Stimulated activated CD8-positive, alpha-beta memory T cell treated with anti-CD3 and anti-CD28 coated beads, Interleukin-2, amount 100 ng/mL, for 1 hour (primary cell): ENCODE results near the gene HSPA14.
A peak's percentile ranks its signal among the peaks of the same experiment; 100 is the strongest.
"Not testable (repeated sequence)": the region's sequence is repeated elsewhere in the genome, so short reads cannot be mapped to it uniquely, and the experiment has no call there.

Source experiments
- DNase-seq, 2 donors: peaks; one replicate each; pipeline ENCODE4 v3.0.0-alpha.2; 2020; ENCODE audit warnings: low read depth in 2 of 2

Gene HSPA14

DNA sequence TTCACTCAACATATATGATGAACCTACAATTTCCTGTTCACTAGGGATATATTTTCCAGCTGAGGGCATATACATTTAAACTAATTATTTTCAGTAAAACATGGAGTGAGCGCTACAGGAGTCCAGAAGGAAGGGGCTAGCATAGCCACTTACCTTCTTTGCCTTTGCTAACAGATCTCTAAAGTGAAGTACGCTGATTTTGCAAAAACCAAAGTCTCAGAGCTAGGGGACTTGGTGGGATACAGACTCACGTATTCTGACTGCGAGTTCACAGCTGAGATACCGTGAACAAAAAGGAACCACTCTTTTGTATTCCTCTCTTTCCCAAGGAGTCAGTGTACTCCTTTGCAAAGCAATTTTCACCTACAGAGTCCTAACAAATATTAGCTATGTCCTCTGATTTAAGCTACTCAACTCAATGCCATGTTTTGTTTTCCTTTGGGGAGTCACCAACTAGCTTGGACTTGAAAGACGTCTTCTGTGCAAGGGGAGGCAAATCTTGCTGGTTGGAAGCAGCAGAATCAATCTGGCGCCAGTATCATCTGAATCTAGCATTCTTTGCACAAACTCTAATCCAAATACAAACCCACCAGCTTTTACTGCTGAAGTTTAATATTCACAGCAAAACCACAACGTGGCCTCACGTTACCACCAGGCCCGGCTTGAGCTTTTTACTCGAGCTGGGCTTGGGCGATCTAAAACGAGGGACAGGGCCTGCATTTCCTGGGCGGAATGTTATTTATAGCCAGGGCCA lies 926 bp upstream of the HSPA14 start:
- DNase-seq = no peak

- no peak for DNase-seq
Observed at GRCh38 chr10:14838582-14839304, 637 bp downstream of the HSPA14 start.

DNA sequence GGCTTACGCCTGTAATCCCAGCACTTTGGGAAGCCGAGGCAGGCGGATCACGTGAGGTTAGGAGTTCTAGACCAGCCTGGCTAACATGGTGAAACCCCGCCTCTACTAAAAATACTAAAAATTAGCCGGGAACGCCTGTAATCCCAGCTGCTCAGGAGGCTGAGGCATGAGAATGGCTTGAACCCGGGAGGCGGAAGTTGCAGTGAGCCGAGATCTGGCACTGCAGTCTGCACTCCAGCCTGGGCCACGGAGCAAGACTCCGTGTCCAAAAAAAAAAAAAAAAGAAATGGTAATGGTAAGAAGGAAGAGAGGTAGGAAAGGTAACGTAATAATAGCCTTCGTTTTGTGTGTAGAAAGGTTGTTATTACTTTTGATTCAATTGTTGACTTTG lies 1.2 kb downstream of the HSPA14 start:
- no peak for DNase-seq

- no peak for DNase-seq
Observed at GRCh38 chr10:14840178-14840577, 2.1 kb downstream of the HSPA14 start.

DNA sequence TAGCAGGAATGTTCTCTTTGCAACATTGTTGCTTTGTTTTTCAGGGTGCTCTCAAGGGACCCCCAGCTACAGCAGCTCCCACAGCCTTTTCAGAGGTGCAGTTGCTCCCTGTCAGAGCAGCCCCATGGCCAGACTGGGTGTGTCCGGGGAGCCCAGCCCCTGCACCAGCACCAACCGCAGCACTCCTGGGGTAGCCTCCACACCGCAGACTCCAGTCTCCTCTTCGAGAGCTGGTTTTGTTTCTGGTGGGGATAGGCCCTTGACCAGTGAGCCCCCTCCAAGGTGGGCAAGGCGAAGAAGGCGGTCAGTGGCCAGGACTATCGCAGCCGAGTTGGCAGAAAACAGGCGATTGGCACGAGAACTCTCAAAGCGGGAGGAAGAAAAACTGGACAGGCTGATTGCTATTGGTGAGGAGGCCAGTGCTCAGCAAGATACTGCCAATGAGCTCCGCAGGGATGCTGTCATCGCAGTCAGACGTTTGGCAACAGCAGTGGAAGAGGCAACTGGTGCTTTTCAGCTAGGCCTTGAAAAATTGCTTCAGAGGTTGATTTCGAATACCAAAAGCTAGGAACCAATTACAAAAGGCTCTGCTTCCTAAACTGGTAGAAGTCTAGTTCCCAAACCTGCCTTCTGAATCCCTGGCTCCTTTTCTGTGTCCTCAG lies 5.4 kb downstream of the HSPA14 start:
- DNase-seq = no peak

GRCh38 chr10:14844948-14845347 lies 6.8 kb downstream of the HSPA14 start:
- DNase-seq = no peak

DNA sequence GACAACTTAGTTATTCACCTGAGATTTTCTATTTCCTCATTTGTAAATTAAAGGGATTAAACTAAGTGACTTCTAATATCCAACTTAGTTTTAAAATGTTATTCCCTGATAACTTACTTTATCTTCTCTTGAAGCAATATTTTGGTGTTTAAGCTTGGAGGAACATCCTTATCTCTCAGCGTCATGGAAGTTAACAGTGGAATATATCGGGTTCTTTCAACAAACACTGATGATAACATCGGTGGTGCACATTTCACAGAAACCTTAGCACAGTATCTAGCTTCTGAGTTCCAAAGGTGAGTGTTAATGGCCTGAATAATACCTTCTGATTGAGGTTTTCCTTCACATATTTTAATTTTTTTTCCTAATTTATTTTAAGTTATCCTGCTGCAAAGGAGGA lies 14.1 kb downstream of the HSPA14 start:
- DNase-seq = no peak

DNA sequence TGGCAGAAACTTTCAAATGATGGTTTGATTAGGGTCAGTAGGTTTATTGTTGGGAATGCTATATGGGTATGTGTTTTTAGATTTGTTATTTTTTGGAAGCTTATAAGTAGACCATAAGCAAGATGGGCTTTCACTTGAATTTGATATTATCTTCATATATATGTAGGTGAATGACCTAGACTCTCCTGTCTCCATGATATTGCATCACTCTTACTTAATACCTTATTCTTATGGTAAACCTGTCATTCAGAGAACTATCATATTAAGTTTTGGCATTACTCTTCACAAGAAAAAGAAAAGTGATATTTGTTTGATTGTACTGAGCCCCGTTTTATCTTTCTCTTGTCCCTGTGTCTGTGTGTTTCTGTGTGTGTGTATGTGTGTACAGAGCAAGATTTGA lies 17.3 kb downstream of the HSPA14 start:
- no peak for DNase-seq

GRCh38 chr10:14858338-14858960 lies 20.3 kb downstream of the HSPA14 start:
- DNase-seq = no peak

DNA sequence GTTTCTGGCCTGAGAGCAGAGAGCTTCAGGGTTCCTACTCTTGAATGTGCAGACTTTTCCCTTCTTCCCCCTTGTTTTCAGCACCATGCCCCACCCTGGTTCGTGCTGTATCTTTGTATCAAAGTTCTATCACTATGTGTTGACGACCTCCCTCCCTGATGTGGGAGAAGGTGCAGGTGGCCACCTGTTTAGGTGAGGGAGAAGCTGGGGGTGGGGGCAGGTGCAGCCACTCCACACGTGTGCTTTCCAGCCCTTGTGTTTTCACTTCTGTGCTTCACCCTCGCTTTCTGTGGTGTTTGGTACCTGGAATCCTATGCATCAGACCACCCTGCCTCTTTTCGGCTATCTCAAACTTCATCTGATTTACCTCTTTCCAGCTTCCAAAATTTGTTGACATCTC lies 20.9 kb downstream of the HSPA14 start:
- no peak for DNase-seq

DNA sequence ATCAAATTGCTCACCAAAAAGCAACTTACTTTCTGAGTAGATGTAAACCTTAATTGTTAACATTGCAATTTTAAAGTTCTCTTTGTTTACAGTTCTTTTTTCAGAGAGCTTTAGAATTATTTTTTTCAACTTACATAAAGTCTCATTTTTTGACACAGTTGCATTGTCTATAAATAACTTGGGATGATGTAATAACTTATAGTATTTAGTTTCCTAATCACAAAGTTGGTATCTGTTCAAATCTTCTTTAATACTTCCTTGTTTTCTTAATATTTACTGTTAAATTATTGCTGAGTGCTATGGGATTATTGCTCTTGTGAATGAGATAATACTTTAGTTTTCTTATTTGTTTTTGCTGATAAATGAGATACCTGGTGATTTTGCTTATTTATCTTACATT lies 21.7 kb downstream of the HSPA14 start:
- no peak for DNase-seq

- DNase-seq = no peak
Observed at GRCh38 chr10:14860791-14861190, 22.7 kb downstream of the HSPA14 start.

DNA sequence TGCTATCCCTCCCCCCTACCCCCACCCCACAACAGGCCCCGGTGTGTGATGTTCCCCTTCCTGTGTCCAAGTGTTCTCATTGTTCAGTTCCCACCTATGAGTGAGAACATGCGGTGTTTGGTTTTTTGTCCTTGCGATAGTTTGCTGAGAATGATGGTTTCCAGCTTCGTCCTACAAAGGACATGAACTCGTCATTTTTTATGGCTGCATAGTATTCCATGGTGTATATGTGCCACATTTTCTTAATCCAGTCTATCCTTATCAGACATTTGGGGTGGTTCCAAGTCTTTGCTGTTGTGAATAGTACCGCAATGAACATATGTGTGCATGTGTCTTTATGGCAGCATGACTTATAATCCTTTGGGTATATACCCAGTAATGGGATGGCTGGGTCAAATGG lies 26.4 kb downstream of the HSPA14 start:
- DNase-seq = not testable (repeated sequence)

DNA sequence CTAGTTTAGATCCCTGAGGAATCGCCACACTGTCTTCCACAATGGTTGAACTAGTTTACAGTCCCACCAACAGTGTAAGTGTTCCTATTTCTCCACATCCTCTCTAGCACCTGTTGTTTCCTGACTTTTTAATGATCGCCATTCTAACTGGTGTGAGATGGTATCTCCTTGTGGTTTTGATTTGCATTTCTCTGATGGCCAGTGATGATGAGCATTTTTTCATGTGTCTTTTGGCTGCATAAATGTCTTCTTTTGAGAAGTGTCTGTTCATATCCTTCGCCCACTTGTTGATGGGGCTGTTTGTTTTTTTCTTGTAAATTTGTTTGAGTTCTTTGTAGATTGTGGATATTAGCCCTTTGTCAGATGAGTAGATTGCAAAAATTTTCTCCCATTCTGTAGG lies 26.8 kb downstream of the HSPA14 start:
- DNase-seq = not testable (repeated sequence)

- no peak for DNase-seq
Observed at GRCh38 chr10:14873090-14873760, 35.1 kb downstream of the HSPA14 start.

DNA sequence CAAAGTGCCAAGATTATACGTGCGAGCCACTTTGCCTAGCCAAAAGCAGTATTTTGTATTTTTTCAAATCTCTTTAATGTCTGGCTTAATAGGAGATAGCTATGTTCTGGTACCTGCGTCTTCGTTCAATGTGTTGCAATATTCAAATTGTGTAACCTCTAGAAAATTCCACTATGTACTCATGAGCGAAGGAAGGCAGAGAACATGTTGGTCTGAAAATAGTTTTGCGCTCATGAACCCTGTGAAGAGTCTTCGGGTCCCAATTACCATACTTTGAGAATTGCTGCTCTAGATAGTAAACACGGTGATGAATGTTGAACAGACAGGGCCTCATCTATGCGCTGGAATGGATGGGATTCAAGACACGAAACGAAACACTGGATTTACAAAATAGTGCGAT lies 37.8 kb downstream of the HSPA14 start:
- DNase-seq = no peak

GRCh38 chr10:14876764-14877163 lies 38.7 kb downstream of the HSPA14 start:
- DNase-seq = no peak

DNA sequence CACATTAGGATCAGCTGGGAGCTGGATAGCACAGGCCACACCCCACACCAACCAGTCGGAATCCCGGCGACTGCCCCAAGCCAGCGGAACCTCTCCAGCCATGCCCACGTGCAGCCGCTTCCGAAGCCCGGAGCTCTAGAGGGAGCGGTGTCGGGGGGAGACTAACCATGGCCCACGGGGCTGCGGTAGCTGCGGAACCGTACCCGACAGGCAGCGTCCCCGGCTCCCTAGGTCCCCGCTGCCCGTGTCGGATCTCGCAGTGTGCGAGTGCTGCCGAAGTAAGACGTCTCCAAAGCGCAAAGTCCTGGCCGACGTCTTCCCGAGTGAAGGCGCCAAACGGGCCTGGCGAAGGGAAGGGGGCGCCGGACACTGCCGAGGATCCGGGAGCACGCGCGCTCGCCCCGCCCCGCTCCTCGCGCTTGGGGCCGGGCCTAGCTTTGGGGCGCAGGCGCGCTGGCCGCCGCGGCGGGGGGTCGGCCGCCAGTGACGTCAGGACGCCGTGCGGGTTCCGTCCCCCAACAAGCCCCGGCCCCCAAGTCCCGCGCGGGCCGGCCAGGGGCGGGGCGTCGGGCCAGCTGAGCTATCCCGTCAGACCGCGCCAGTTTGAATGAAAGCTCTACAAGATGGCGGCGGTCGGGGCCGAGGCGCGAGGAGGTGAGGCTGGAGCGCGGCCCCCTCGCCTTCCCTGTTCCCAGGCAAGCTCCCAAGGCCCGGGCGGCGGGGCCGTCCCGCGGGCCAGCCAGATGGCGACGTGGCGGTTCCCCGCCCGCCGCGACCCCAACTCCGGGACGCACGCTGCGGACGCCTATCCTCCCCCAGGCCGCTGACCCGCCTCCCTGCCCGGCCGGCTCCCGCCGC lies 40.4 kb downstream of the HSPA14 start, which contains the start of gene SUV39H2:
Gene SUV39H2 (plus strand): TSS at position 601 of the 858 bp plus-strand sequence. CDS start 23 bp downstream, at position 624.
- DNase-seq = peak; percentile 85 to 86

DNA sequence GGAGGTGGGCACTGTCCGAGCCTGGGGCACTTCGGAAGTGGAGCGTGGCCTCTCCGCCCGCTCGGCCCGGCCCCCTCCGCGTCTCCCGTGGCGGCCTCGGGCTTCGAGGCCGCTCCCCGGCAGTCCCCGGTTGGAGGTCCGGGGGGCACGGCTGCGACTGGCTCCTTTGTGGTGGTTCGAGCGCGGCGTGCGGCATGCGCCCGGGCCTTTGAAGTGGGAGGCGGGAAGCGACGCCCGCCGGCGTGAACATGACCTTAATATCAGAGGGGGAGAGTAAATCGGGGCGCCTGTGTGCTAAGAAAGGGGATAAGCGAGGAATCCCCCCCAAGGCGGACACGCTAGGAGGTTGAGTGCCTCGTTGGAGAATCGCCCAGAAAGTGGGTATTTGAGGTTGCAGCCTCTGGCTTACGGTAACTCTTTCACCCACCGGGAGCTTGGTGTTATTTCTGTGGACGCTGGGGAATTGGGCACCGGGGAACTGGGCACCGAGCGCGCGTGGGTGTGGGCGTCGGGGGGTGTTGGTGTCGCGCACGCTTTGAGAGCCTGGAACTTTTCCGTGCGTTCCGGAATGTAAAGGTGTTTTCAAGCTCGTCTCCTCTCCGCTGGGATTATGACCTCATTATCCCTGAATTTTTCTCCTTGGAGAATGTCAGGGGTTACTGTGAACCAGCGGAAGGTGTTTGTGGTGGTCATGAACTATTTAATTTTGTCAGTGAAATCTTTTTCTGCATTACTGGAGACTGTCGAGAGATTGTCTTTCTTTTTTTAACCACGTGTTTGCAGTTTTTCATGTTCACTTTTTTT lies 41.2 kb downstream of the HSPA14 start:
- peak; percentile 1 to 3 for DNase-seq

- no peak for DNase-seq
Observed at GRCh38 chr10:14879928-14880193, 41.8 kb downstream of the HSPA14 start.
